ENCODE data around the gene CEP128.

CEP128 gene

DNA sequence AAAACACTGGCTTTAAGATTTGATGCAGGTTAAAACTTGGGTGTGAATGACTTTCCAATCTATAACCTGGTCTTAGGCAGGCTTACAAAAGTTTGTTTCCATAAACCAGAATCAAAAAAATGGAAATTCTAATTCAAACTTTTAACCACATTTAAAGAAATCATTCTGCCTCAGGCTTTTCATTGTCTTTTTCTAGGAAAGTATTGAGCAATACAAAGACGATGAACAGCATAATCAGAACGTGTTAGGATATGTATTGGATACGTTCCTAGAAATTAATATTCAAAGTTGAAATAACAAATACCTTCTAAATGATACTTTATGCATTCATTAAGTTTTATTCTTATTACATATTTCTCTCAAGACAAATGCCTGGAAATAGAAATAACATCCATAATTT lies 172.9 kb downstream of the CEP128 start:
- no peak for DNase-seq
- Histone ChIP-seq H3K27ac (no peak overlapping the region), H3K9me3 (ENCODE audit: severe bottlenecking) (no peaks in the 10 kb centered on the region), H3K27me3 (ENCODE audit: insufficient read depth, low read depth, severe bottlenecking) (no peaks in the 10 kb centered on the region), H3K36me3 (no peaks in the 10 kb centered on the region; the same call in 1 of the 2 replicates), H3K4me3 (ENCODE audit: low read depth, low read length) (no peak overlapping the region)
- TF ChIP-seq, protein P1, sequence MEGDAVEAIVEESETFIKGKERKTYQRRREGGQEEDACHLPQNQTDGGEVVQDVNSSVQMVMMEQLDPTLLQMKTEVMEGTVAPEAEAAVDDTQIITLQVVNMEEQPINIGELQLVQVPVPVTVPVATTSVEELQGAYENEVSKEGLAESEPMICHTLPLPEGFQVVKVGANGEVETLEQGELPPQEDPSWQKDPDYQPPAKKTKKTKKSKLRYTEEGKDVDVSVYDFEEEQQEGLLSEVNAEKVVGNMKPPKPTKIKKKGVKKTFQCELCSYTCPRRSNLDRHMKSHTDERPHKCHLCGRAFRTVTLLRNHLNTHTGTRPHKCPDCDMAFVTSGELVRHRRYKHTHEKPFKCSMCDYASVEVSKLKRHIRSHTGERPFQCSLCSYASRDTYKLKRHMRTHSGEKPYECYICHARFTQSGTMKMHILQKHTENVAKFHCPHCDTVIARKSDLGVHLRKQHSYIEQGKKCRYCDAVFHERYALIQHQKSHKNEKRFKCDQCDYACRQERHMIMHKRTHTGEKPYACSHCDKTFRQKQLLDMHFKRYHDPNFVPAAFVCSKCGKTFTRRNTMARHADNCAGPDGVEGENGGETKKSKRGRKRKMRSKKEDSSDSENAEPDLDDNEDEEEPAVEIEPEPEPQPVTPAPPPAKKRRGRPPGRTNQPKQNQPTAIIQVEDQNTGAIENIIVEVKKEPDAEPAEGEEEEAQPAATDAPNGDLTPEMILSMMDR (IDR thresholded peaks at IDR 0.05; ENCODE audit: low read depth, low read length), result no peak

DNA sequence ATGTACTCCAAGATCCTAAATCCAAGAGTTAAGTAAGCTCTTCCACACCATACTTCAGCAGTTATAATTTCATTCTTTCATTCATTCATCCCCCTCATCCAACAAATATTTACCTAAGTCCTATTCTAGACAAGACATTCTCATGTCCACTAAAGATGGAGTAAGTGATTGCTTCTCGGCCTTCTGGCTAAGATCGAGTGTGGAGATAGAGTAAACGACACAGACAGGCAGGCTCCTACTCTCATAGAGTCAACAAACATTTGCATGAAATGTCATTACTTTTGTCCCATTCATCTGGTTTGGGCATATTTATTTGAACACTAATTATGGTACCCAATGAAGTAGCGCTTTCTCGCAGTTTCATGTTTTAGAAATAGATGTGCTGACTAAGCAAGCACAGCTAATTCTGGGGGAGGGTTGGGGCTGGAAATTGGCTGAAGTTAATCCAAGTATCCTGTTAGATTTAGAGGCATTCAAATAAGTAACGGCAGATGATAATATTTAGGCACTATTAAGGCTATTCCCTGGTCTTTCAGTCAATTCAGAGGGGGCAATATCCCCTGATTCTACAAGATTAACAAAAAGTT lies 176.5 kb downstream of the CEP128 start:
- H3K27me3 ChIP-seq (ENCODE audit: insufficient read depth, low read depth, severe bottlenecking), result no peaks in the 10 kb centered on the region
- TF ChIP-seq, protein P1 (IDR thresholded peaks at IDR 0.05; ENCODE audit: low read depth, low read length), result no peak
- DNase-seq, result no peak
- H3K36me3 ChIP-seq, result no peaks in the 10 kb centered on the region; the same call in 1 of the 2 replicates
- H3K4me3 ChIP-seq (ENCODE audit: low read depth, low read length), result no peak overlapping the region
- H3K9me3 ChIP-seq (ENCODE audit: severe bottlenecking), result no peaks in the 10 kb centered on the region
- H3K27ac ChIP-seq, result no peak overlapping the region

DNA sequence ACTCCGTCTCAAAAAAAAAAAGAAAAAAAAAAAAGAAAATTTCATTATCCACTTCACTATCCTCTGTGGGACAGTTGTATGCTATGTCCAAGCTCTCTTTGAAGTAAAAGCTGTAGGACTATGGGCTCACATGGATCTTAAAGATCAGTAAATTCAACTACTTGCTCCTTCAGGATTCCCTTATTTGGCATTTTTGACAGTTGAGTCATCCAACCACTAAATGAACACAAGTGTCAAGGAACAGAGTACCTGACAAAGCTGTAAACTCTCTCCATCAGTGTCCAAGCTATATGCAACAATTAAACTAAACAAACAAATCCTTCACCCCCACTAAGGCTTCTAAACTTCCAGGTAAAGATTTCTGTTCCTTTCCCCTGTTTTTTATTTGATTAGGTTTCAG lies 177.0 kb downstream of the CEP128 start:
- TF ChIP-seq, protein P1 (IDR thresholded peaks at IDR 0.05; ENCODE audit: low read depth, low read length), result no peak
- H3K27ac ChIP-seq, result no peak overlapping the region
- no peak overlapping the region for H3K4me3 ChIP-seq (ENCODE audit: low read depth, low read length)
- no peaks in the 10 kb centered on the region for H3K27me3 ChIP-seq (ENCODE audit: insufficient read depth, low read depth, severe bottlenecking)
- H3K9me3 ChIP-seq (ENCODE audit: severe bottlenecking), result no peaks in the 10 kb centered on the region
- H3K36me3 ChIP-seq, result no peaks in the 10 kb centered on the region; the same call in 1 of the 2 replicates
- DNase-seq, result no peak

DNA sequence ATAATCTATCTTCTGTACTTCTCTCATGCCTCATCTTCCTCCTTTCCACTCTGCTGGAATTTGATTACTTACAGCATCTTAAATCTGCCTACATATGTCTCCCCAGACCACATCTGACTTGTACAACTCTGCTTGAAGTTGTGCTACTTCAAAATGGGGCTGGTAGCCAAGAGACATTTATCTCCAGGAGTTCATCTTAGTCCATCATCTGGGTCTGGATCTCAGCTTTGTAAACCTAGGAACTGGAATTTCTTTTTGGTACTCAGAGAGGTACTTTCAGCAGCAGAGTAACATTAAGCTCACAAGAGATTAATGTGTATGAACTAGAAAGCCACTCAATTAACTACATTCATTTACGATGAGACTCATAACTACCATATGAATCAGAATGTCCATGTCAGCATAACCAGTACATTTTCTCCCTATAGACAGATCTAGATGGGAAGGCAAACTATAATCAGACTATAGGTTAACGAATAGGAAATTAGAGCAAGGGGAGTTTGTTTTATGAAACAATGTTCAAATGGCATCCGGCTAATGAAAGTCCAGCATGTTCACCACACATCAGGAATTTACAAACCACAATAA lies 178.8 kb downstream of the CEP128 start:
- no peak overlapping the region for H3K27ac ChIP-seq
- H3K9me3 ChIP-seq (ENCODE audit: severe bottlenecking), result no peaks in the 10 kb centered on the region
- H3K27me3 ChIP-seq (ENCODE audit: insufficient read depth, low read depth, severe bottlenecking), result no peaks in the 10 kb centered on the region
- H3K4me3 ChIP-seq (ENCODE audit: low read depth, low read length), result no peak overlapping the region
- no peak for DNase-seq
- TF ChIP-seq, protein P1 (IDR thresholded peaks at IDR 0.05; ENCODE audit: low read depth, low read length), result no peak
- no peaks in the 10 kb centered on the region; the same call in 1 of the 2 replicates for H3K36me3 ChIP-seq

DNA sequence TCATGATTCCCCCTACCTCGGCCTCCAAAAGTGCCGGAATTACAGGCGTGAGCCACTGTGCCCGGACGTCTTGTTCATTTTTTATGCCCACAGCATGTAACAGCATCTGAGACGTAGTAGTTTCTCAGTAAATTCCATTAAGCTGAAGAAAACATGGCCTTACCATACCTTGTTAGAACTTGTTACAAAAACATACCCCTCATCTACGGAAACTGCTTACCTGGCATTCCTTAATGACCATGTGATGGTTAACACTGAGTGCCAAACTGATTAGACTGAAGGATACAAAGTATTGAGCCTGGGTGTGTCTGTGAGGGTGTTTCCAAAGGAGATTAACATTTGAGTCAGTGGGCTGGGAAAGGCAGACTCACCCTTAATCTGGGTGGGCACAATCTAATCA lies 186.8 kb downstream of the CEP128 start:
- Histone ChIP-seq H3K9me3 (ENCODE audit: severe bottlenecking) (no peaks in the 10 kb centered on the region), H3K36me3 (0 out of 2 replicates have a peak, but pooled peaks cover 4% of the 10 kb centered on the region), H3K4me3 (ENCODE audit: low read depth, low read length) (no peak overlapping the region), H3K27me3 (ENCODE audit: insufficient read depth, low read depth, severe bottlenecking) (no peaks in the 10 kb centered on the region), H3K27ac (no peak overlapping the region)
- no peak for DNase-seq
- TF ChIP-seq, protein P1 (IDR thresholded peaks at IDR 0.05; ENCODE audit: low read depth, low read length), result no peak

All from WERI-Rb-1 (cell line).